H4 (cell line): ENCODE measurements around the gene SPON1. TPM values are rescaled to one million over a fixed set of nuclear protein-coding genes. Genes with fewer than 3 reads are reported as not detected.
"Not testable (repeated sequence)": the region's sequence is repeated elsewhere in the genome, so short reads cannot be mapped to it uniquely, and the experiment has no call there.

Experiments
- DNase-seq: peaks from one replicate; pipeline ENCODE4 v3.0.0-alpha.2; 2015; ENCODE audit warnings: low spot score
- total RNA-seq: library from RNA; depleted of rRNA; stranded (reverse); fragments of >200 nt; shearing (Covaris generic); gene quantifications from 2 replicates; pipeline ENCODE4 v1.2.3, GENCODE V29; 2014

Gene SPON1
- total RNA-seq, 1 experiment from 2014 or later = 0.14 TPM

DNA sequence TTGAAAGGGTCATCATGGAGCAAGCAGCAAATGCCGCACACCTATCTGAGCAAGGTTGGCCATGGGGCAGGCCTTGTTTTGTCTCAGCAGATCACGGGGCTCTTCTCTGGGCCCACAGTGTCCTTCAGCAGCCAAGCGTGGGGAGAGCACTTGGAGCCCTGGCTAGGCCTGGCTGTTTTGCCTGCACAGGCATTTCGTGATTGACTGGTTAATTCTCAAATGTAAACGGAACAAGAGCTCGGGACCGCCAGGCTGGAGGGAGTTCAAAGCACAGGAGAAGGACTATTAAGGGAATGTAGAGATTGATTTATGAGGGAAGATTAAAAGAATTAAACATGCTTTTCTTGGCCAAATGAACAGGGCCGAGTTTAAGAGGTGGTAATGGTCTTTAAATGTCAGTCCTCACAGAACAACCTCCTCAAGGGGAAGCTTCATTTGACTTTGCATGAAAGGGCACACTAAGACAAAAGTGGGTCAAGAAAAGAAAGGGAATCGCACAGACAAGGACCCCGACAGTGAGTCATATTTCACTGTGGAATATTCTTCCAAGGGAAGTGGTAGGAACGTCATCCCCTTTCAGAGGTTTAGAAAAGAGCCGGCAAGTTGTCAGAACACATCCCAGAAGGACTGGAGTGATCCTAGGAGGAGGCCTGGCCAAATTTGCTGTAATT is 20.7 kb downstream of the SPON1 start:
- DNase-seq = no peak

DNA sequence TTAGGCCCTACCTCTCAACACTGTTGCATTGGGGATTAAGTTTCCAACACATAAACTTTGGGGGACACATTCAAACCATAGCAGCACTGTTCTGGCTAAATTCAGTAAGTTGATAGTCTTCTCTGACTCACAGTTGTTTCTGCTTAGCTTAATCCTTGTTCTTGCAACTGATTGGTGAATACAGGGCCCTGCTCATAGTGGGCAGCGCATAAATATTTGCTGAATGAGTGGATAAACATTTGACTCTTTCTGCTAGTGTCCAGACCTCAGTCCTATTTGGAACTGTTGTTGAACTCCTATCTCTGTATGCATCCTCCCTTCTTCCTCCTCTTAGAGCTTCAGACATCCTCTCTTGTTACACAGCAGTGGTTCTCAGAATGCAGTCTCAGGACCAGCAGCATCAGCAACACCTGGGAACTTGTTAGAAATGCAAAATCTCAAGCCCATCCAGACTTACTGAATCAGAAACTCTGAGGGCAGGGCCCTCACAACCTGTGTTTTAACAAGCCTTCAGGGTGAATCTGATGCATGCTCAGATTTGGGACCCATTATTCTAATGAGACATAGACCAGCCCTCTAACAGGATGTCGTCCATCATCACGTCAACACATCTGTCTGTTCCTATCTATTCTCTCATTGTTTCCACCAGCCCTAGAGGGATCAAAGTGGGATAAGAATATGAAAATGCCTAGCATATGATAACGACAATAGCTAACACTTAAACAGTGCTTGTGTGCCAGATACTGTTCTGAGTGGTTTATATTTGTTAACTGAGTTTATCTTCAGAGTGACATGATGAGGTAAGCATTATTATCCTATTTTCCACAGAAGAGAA is 22.3 kb downstream of the SPON1 start:
- DNase-seq = peak; percentile 61

DNA sequence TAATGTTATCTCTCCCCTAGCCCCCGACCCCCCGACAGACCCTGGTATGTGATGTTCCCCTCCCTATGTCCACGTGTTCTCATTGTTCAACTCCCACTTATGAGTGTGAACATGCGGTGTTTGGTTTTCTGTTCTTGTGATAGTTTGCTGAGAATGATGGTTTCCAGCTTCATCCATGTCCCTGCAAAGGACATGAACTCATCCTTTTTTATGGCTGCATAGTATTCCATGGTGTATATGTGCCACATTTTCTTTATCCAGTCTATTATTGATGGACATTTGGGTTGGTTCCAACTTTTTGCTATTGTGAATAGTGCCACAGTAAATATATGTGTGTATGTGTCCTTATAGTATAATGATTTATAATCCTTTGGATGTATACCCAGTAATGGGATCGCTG is 24.2 kb downstream of the SPON1 start:
- not testable (repeated sequence) for DNase-seq

DNA sequence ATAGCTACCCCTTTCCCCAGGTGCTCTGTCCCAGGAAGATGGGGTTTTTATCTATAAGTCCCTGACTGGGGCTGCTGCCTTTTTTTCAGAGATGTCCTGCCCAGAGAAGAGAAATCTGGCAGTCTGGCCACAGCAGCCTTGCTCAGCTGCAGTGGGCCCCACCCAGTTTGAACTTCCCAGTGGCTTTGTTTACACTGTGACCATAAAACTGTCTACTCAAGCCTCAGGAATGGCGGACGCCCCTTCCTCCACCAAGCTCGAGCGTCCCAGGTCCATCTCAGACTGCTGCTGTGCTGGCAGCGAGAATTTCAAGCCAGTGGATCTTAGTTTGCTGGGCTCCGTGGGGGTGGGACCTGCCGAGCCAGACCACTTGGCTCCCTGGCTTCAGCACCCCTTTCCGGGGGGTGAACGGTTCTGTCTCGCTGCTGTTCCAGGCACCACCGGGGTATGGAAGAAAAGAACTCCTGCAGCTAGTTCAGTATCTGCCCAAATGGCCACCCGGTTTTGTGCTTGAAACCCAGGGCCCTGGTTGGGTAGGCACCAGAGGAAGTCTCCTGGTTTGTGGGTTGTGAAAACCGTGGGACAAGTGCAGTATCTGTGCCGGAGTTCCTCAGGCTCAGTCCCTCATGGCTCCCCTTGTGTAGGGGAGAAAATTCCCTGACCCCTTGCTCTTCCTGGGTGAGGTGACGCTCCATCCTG is 29.8 kb downstream of the SPON1 start:
- DNase-seq = peak; percentile 53

DNA sequence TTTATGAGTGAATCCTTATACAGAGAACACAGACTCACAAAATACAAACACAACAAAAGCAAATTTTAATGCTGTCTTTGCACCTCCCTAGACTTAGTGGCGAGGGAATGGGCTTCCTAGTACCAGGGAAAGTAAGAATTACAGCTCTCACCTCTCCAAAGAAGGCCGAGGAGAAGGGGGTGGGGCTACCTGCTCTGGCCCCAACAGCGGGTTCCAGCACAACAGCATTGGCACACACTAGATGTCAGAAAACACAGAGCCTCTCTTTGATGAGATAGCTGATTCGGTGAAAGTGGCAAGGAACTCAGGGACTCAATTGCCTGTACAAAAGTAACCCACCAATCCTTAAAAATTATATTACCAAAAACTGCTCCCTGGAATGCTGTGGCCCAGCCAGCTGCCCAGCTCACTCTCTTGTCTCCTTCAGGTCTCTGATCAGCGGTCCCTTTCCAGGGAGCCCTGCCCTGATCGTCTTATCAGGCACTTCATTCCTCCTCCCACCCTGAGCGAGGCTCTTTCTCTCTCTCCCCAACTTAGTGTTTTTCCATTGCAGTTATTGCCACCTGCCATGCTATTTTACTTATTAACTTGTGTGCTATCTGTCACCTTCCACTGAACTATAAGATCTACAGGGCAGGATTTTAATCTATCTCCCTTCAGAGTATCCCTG is 30.7 kb downstream of the SPON1 start:
- DNase-seq = no peak

DNA sequence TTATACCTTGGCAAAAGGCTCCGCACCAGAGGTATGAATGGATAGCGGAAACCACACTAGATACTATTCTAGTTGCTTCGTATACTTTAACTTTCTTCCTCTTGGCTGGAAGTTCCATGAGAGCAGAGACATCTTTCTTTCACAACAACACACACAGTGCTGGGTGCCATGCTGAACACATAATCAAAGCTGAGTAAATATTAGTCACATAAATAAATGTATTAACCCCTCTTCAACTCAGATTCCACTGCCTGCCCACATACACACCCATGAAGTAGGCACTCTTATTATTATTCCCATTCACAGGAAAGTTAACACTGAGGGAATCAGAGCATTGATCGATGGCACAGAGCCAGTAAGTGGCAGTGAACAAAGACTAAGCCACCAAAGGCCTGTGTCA is 35.4 kb downstream of the SPON1 start:
- DNase-seq = no peak

DNA sequence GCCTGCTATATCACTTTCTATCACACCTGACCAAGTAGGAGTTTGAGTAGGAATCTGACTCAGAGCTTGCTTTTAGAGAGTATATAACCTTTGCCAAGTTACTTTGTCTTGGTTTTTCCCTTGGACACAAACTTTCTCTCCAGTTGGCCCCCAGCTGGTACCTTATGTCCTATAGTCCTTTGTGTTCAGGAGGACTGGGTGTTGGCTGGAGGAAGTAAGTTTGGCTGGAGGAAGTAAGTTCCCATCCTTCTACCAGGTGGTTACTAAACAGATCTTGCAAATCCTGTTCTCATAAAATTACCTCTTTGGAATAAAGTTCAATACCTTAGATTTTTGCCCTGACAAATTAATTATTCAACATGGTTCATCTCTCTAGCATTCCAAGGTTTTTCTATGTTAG is 37.2 kb downstream of the SPON1 start:
- no peak for DNase-seq

DNA sequence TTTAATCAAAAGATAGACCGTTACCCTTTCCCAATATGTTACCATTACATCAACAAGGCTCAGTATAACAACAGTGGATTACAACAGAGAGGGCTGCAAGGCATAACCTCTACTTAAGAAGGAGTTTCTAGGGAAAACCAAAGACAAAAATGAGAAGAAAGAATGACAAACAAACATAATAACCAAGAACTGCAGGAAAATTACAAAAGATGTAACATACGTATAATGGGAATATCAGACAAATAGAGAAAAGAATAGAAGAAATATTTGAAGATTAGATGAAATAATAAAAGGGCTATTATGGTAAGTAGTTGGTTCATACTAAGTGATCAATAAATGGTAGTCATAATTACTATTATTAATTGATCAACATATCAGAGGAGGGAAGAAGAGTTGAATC is 39.1 kb downstream of the SPON1 start:
- no peak for DNase-seq

DNA sequence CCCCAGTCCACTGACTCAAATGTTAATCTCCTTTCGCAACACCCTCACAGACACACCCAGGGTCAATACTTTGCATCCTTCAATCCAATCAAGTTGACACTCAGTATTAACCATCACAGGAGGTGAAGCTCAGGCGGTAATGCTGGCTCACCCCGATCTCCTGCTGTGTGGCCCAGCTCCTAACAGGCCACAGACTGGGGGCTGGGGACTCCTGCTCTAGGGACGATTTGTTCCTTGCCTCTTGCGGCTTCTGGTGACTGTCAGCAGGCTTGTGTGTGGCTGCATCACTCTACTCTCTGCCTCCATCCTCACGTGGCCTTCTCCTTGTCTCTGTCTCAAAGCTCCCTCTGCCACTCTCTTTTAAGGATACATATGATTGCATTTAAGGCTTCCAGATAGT is 45.0 kb downstream of the SPON1 start:
- DNase-seq = no peak

DNA sequence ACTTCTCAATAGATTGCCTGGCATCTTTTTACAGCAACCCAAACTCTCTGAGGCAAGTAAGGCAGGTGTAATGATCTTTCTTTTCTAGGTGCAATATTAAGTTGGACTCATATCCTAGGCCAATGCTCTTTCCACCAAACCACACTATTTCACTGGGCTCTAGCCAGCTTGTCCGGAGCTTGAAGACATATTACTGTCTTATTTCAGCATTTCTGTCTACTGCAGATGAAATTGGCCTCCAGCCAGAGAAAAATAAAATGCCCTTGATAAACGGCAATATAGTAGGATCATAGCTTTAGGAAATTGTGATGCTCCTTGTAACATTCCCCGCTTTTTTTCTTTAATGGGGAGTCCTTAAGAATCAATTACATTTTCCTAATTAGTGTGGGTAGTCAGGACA is 48.1 kb downstream of the SPON1 start:
- DNase-seq = no peak

DNA sequence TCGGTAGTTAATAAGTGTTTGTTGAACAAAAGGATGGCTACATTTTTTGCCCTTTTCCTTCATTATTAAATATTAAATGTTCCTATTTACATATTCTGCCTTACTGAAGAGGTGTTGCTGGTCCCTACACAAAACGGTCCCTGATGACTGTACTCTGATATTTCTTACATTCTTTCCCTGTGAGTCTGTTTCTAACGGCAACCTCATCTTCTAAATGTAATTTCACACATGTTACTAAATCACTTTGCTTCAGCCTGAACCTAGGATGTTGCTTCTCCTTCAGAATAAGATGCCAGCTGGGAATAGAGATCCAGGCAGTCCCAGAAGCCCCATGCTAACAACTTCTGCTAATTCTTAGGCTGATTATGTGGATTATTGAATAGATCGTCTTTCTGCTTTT is 50.3 kb downstream of the SPON1 start:
- DNase-seq = no peak

DNA sequence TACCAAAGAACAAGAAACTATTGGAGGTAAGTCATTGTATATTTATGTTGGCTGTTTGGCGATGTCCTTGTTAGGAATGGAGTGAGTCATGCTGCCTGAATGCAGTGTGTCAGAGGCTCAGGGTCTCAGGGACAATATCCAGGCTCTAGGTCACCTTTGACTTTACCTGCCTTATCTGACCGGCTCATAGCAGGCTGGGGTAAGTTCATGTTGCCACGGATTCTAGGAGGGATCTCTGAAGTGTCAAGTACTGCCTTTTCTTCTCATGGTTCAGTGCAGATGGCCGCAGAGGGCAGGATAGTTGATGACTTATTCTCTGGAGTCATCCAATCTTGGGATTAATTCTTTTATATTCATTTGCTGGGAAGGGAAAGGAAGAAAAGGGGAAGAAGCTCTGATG is 53.2 kb downstream of the SPON1 start:
- DNase-seq = peak; percentile 85

DNA sequence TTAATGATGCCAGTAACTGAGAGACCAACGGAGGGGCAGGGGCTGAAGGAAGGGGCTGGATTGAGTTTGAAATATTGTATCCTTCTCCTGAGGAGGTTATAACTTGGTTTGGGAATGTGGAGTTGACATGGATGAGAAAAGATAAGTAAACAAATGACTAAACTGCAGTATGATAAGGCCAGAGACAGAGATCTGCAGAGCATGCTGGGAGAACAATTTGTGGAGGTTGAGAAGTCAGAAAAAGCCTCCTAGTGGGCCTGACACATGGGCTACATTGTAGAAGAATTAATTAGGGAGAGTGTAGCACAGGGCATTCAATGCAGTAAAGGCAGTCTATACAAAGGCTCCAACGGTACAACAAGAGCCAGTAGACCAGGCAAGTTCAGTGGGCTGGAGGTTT is 55.9 kb downstream of the SPON1 start:
- no peak for DNase-seq

DNA sequence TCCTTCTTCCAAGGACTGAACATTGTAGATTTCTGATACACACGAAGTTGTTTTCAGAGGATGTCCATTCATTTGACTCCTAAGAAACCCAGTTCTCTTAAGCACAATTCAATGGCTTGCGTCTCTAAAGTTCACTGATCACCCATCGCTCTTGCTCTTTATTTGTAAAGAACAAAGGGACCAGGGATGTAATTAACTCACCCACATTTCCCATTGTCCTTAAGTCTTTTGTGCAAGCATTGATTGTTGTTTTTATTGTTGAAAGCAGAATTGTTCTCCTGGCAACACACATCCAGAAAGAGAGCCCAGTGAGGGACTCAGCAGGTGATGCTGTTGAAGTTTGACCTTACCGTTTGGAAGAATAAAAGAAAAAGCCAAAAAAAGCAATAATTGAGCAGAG is 59.2 kb downstream of the SPON1 start:
- no peak for DNase-seq

DNA sequence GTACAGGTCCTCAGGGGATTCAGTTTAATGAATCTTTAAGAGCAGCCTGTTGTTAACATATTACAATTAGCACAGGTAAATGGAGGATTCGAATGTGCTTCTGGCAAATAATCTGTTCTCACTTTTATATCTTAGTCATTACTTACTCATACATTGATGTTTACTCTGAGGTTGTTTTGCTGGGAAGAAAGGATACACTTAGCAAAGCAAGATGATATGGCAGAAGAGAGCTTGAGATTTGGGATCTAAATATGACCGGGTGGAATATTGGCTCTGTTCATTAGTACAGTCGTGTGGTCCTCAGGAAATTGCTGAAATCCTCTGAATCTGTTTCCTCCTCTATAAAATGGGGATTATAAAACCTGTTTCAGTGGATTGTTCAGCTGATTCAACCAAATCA is 59.7 kb downstream of the SPON1 start:
- DNase-seq = no peak

DNA sequence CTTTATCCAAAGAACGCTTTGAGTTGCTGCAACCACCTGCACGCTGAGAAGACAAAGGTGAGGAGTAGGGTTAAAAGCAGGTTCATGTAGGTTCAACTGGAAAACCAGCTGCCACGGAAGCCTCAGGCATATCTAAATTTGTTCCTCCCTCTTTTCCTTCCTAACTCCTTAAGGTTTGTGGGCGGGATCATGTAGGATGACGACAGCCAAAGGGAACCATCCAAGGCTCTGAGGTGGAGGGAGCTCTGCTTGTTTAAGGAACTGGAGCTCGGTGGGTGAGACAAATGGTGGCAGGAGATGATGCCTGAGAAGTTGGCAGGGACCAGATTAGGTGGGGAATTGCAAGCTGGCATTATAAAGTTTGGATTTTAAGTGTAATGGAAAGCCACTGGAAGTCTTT is 60.3 kb downstream of the SPON1 start:
- DNase-seq = no peak

DNA sequence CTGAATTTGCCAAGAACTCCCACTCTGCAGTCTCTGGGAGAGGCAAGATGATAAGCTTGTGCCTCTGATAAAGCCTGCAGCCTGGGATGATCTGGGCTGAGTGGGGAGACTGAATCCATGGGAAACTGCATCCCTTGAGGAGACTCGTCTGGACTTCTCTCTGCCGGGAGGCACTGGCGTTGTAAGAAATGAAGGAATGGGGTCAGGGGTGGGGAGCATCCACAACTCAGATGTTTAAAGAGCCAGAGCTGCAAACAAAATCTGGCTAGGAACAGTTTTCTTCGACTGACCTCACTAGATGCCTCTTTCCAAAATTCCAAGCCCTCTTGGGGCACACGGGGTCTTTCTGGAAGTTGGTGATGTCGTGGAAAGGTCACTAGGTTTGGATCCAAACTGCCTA is 64.4 kb downstream of the SPON1 start:
- DNase-seq = no peak

DNA sequence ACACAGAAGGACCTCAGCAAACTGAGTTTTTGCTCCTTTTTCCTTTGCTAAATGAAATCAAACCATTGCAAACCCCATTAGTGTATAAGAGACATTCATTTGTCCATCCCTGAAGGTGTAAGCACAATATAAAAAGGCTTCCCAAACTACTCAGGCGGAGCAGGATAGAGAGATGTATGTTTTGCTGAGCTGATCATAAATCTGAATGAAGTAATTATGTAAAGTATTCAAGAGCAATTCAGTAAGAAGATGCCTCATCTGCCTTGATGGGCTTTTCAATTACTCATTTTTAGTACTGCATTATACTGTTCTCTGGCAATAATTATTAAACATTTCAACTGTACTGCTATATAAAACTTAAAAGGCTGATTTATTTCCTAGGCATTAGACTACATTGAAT is 65.0 kb downstream of the SPON1 start:
- no peak for DNase-seq

DNA sequence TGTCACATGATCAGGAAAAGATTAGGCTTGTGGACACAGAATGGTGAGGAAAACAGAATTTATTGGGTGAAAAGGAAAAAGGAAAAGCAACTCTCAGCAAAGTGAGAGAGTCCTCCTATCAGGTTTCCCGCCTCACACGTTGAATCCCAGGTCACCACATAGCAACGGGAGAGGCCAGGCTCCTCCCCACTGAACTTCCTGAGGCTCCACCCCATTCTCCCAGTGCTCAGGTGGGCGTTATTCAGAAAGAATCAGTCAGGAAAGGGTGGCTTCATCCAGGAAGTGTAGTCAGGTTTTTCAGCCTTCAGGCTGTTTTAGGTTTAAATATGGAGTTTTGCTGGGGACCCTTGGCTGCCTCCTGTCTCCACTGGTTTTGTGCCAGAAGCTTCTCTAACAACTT is 66.9 kb downstream of the SPON1 start:
- peak; percentile 58 for DNase-seq

DNA sequence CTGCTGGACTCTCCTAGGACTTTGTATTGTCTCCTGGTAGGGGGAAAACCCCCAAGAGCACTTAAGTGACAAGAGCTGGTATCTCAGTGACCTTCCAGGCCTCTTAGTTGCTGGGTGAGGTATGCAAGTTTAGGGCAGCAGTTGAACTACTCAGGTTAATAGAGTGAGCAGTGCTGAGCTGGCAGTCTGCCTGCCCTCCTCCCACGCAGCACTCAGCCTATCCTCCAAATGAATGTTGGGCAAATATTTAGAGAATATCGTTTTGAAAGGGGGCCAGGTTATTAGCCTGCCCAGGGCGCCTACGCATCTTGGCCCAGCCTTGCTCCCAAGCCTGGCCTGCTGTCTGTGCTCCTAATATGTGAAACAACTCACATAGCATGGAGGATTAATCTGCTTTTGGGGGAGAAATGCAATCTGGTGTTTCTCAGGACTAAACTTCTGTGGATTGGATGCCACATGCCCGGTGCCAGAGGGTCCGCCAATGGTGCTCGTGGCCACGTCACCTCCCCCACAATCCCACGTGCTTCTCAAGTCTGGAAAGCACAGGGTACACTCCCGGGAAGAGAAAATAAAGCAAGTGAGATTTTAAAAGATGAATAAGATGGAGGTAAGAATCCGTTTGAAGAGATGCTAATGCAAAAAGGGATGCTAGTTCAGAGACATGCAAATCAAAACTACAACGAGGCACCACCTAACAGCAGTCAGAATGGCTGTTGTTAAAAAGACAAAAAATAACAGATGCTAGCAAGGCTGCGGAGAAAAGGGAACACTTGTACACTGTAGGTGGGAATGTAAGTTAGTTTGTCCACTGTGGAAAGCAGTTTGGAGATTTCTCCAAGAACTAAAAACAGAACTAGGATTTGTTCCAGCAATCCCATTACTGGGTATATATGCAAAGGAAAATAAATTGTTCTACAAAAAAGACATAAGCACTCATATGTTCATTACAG is 67.7 kb downstream of the SPON1 start:
- peak; percentile 66 for DNase-seq

DNA sequence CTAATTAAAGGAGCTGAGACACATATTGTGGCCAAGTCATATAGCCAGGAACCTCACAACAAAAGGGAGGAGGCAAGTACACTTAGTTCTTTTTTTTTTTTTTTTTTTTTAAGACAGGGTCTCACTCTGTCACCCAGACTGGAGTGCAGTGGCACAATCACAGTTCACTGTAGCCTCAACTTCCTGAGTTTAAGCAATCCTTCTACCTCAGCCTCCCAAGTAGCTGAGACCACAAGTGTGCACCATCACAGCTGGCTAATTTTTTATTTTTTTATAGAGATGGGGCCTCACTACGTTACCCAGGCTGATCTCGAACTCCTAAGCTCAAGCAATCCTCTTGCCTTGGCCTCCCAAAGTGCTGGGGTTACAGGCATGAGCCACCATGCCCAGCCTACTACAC is 73.0 kb downstream of the SPON1 start:
- DNase-seq = not testable (repeated sequence)
